Raji (cell line): ENCODE results near the gene PWWP2B.

Experiments
- POLR2A ChIP-seq: IDR thresholded peaks from 2 replicates; pipeline ENCODE4 v1.6.1; 2011; ENCODE audit warnings: low read depth, low read length, control low read depth; ENCODE audit not compliant: insufficient read depth

The PWWP2B gene

GRCh38 chr10:132412316-132413192 is 15.6 kb downstream of the PWWP2B start:
- TF ChIP-seq POLR2A = no peak

GRCh38 chr10:132413226-132414205 is 16.5 kb downstream of the PWWP2B start:
- TF ChIP-seq POLR2A = no peak

GRCh38 chr10:132414402-132415016 is 17.5 kb downstream of the PWWP2B start:
- TF ChIP-seq POLR2A = no peak

- TF ChIP-seq POLR2A = no peak
Observed at GRCh38 chr10:132415255-132415654, 18.3 kb downstream of the PWWP2B start.

- TF ChIP-seq POLR2A = no peak
Observed at GRCh38 chr10:132415956-132416355, 19.0 kb downstream of the PWWP2B start.

- TF ChIP-seq POLR2A = no peak
Observed at GRCh38 chr10:132416566-132417256, 19.7 kb downstream of the PWWP2B start.

- no peak for TF ChIP-seq POLR2A
Observed at GRCh38 chr10:132417257-132417910, 20.4 kb downstream of the PWWP2B start.

GRCh38 chr10:132417957-132418441 is 21.0 kb downstream of the PWWP2B start:
- TF ChIP-seq POLR2A = no peak

- TF ChIP-seq POLR2A = no peak
Observed at GRCh38 chr10:132418527-132419416, 21.8 kb downstream of the PWWP2B start.

- no peak for TF ChIP-seq POLR2A
Observed at GRCh38 chr10:132419538-132420468, 22.8 kb downstream of the PWWP2B start.

GRCh38 chr10:132420469-132420980 is 23.5 kb downstream of the PWWP2B start:
- TF ChIP-seq POLR2A = no peak
